KMS-11 (cell line): ENCODE data around the gene CC2D2B.

Experiments
- H2AFZ ChIP-seq: fragments of 200-600 bp; sonication (generic); 2 replicates; pipeline ENCODE4 v1.6.1; 2016; ENCODE audit warnings: antibody characterized with exemption, mixed run types, low read depth
- H3K27ac ChIP-seq: fragments of 200-600 bp; sonication (generic); 2 replicates; pipeline ENCODE4 v1.6.1; 2016; ENCODE audit warnings: mild to moderate bottlenecking, mixed run types
- H3K27me3 ChIP-seq: fragments of 200-600 bp; sonication (generic); 2 replicates; pipeline ENCODE4 v1.6.1; 2017; ENCODE audit warnings: mild to moderate bottlenecking, low read depth, mixed run types, moderate library complexity; ENCODE audit not compliant: insufficient read depth
- H3K36me3 ChIP-seq: fragments of 200-600 bp; sonication (generic); 2 replicates; pipeline ENCODE4 v1.6.1; 2017; ENCODE audit warnings: mild to moderate bottlenecking, mixed run types; ENCODE audit not compliant: insufficient read depth
- H3K4me1 ChIP-seq: fragments of 200-600 bp; sonication (generic); 2 replicates; pipeline ENCODE4 v1.6.1; 2016; ENCODE audit warnings: mild to moderate bottlenecking, low read depth, mixed run types; ENCODE audit not compliant: poor library complexity, severe bottlenecking
- H3K4me2 ChIP-seq: fragments of 200-600 bp; sonication (generic); 2 replicates; pipeline ENCODE4 v1.7.0; 2016; ENCODE audit warnings: mild to moderate bottlenecking, mixed run types
- H3K4me3 ChIP-seq: fragments of 200-600 bp; sonication (generic); IDR thresholded peaks from 2 replicates; pipeline ENCODE4 v1.6.1; 2017; ENCODE audit warnings: low read depth, low read length, mixed read lengths; ENCODE audit not compliant: insufficient read depth
- H3K79me2 ChIP-seq: fragments of 200-600 bp; sonication (generic); 2 replicates; pipeline ENCODE4 v1.6.1; 2016; ENCODE audit warnings: low read depth, mixed run types; ENCODE audit not compliant: insufficient read depth
- H3K9ac ChIP-seq: fragments of 200-600 bp; sonication (generic); 2 replicates; pipeline ENCODE4 v1.6.1; 2016; ENCODE audit warnings: mild to moderate bottlenecking, mixed run types
- H4K20me1 ChIP-seq: fragments of 200-600 bp; sonication (generic); 2 replicates; pipeline ENCODE4 v1.6.1; 2016; ENCODE audit warnings: mild to moderate bottlenecking, mixed run types; ENCODE audit not compliant: insufficient read depth
- TF ChIP-seq, protein P1 (sequence below): fragments of 200-600 bp; sonication (generic); conservative IDR thresholded peaks from 2 replicates; pipeline ENCODE4 v1.6.1; 2017; ENCODE audit warnings: low read depth, mild to moderate bottlenecking, antibody characterized with exemption, low read length, moderate library complexity, mixed read lengths

Gene CC2D2B

DNA sequence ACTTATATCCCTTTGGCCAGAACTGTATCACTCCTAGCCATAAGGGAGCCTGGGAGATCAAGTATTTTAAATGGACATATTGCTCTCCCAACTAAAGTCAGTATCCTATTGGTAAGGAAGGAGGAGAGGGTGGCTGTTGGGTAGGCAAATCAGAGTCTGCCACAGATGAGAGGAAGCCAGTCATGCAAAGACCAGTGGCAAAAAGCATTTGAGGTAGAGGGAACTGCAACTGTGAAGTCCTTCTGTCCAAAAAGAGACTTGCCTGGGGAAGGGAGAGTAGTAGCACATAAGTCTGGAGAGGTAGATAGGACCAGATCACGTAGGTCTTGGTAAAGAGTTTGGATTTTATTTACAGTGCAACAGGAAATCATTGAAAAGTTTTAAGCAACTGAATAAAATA lies 126.8 kb downstream of the CC2D2B start:
- no peak overlapping the region for H2AFZ ChIP-seq
- H3K4me1 ChIP-seq: no peaks in the 10 kb centered on the region
- H3K36me3 ChIP-seq: no peaks in the 10 kb centered on the region
- H4K20me1 ChIP-seq: no peaks in the 10 kb centered on the region
- H3K9ac ChIP-seq: no peak overlapping the region
- H3K27ac ChIP-seq: no peak overlapping the region
- no peak overlapping the region for H3K4me2 ChIP-seq
- no peak overlapping the region for H3K4me3 ChIP-seq
- TF ChIP-seq, protein P1, sequence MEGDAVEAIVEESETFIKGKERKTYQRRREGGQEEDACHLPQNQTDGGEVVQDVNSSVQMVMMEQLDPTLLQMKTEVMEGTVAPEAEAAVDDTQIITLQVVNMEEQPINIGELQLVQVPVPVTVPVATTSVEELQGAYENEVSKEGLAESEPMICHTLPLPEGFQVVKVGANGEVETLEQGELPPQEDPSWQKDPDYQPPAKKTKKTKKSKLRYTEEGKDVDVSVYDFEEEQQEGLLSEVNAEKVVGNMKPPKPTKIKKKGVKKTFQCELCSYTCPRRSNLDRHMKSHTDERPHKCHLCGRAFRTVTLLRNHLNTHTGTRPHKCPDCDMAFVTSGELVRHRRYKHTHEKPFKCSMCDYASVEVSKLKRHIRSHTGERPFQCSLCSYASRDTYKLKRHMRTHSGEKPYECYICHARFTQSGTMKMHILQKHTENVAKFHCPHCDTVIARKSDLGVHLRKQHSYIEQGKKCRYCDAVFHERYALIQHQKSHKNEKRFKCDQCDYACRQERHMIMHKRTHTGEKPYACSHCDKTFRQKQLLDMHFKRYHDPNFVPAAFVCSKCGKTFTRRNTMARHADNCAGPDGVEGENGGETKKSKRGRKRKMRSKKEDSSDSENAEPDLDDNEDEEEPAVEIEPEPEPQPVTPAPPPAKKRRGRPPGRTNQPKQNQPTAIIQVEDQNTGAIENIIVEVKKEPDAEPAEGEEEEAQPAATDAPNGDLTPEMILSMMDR: no peak
- no peaks in the 10 kb centered on the region for H3K27me3 ChIP-seq
- no peaks in the 10 kb centered on the region for H3K79me2 ChIP-seq

DNA sequence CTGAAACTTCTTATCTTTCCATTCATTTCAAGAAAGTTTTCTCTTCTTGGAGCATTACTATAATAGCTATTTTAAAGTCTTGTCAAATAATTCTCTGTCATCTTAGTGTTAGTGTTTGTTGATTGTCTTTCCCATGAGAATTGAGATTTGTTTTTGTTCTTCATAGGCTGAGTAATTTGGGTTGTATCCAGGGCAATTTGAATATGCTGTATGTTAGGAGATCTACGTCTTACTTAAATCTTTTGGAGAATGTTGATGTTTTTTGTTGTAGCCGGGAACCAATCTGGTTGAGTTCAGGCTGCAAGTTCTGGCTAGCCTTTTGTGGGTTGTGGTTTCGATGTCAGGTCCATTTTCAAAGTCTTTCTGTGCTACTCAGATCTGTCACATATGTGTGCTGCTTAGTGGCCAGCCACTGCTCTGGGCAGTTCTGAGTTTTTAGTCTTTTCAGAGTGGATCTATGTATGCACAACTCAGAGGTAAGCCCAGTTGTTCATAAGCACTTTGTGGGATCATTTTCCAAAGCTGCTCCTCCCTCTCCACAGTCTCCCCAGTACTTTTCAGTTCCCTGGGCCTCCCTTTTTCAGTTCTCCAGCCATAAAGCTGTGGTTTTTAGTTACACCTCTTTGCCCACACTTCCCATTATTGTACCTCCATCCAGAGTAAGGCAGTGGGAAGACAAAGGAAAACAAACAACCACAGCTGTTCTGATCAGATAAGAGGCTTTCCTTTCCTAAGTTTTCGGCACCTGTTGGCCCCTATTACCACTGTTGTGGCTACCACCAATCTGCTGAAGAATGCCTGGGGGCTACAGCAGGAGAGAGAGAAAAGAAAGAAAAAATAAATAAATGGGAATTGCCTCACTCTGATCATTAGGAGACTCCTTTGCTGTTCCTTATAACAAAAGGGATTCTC lies 131.0 kb downstream of the CC2D2B start:
- no peak overlapping the region for H2AFZ ChIP-seq
- H3K4me3 ChIP-seq: no peak overlapping the region
- no peak overlapping the region for H3K27ac ChIP-seq
- H3K36me3 ChIP-seq: no peaks in the 10 kb centered on the region
- H3K4me2 ChIP-seq: no peak overlapping the region
- TF ChIP-seq, protein P1: no peak
- H3K79me2 ChIP-seq: no peaks in the 10 kb centered on the region
- H3K4me1 ChIP-seq: peaks cover under 1% of the 10 kb centered on the region
- H4K20me1 ChIP-seq: no peaks in the 10 kb centered on the region
- H3K27me3 ChIP-seq: no peaks in the 10 kb centered on the region
- no peak overlapping the region for H3K9ac ChIP-seq

DNA sequence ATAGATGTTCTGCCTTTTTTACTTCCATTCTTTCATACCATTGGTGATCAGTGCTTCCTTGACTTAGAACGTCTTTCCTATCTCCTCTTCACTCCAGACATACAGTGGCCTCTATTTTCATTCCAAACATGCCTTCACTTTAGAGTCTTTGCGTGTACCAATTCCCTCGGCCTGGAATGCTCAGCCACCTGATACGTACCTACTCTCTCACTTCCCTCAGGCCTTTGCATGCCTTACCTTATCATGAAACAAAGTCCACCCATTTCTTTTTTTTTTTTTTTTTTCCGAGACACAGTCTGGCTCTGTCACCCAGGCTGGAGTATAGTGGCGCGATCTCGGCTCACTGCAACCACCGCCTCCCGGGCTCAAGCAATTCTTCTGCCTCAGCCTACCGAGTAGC lies 133.4 kb downstream of the CC2D2B start:
- no peak overlapping the region for H2AFZ ChIP-seq
- no peak overlapping the region for H3K9ac ChIP-seq
- H3K36me3 ChIP-seq: no peaks in the 10 kb centered on the region
- no peaks in the 10 kb centered on the region for H4K20me1 ChIP-seq
- no peaks in the 10 kb centered on the region for H3K79me2 ChIP-seq
- TF ChIP-seq, protein P1: no peak
- no peaks in the 10 kb centered on the region for H3K27me3 ChIP-seq
- peaks cover 4% of the 10 kb centered on the region for H3K4me1 ChIP-seq
- H3K27ac ChIP-seq: no peak overlapping the region
- H3K4me3 ChIP-seq: no peak overlapping the region
- no peak overlapping the region for H3K4me2 ChIP-seq

DNA sequence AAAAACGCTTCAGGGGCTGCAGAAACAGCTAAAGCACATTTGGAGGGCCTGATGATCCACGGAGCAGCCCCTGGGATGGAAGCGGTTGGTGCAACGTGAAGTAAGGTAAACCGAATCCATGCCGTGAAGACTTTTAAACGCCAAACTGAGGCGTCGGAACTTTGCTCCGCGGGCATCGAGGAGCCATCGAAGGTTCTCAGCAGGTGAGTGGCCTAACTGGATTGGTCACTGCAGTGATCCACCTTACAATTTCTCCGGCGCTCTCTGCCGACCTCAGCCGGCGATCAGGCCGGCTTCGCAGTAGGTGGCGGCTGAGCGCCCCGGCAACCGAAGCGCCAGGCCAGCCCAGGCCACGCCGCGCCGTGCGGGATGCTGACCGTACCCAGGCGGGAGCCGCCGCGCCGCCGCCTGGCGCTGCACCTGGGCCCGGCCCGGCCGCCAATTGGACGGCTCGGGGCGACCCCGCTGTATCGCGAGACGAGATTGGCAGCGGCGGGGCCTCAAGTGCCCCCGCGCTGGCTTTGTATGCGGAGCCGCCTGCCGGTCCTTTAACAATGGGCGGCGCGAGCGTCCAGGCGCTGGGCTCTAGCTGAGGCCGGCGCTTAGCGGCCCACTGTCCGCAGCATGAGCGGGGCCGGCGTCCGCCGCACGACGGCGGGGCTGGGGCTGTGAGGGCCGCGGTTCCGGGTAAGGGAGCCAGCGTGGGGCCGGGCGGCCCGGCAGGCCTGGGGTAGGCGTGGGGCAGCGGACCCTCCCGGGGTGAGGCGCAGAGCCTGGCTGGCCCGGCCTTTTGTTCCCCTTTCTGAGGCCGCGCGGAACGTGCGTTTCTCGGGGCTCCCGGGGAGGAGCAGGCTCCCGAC lies 135.5 kb downstream of the CC2D2B start, which contains the start of gene CCNJ:
CCNJ (plus strand) TSS at position 551 of the 860 bp plus-strand sequence. CDS start 811 bp downstream, outside the sequence.
- H4K20me1 ChIP-seq: no peaks in the 10 kb centered on the region
- peak within 1 kb of the TSS; percentile 9; the same call in 1 of the 2 replicates for H3K27ac ChIP-seq
- TF ChIP-seq, protein P1: no peak
- peak within 1 kb of the TSS; percentile 67 for H3K4me2 ChIP-seq
- peak within 1 kb of the TSS; percentile 87 for H2AFZ ChIP-seq
- peak within 1 kb of the TSS; percentile 83 for H3K9ac ChIP-seq
- no peaks in the 10 kb centered on the region for H3K79me2 ChIP-seq
- no peaks in the 10 kb centered on the region for H3K27me3 ChIP-seq
- H3K4me1 ChIP-seq: peaks cover 4% of the 10 kb centered on the region
- no peak within 1 kb of the TSS for H3K4me3 ChIP-seq
- H3K36me3 ChIP-seq: no peaks in the 10 kb centered on the region
